HG03039 (cell line): ENCODE results near the gene EFNB3.

Source experiments
- ATAC-seq: cut with Tn5 transposase; IDR thresholded peaks from one replicate; pipeline ENCODE4 v1.9.1; 2021; ENCODE audit warnings: mild to moderate bottlenecking, moderate library complexity; ENCODE audit not compliant: unreplicated experiment

EFNB3 gene

GRCh38 chr17:7716901-7717755, 12.1 kb downstream of the EFNB3 start, which contains the start of gene DNAH2:
DNAH2 (plus strand) TSS chr17:7717744; CDS start chr17:7719735, 1,991 bp downstream.
- no peak for ATAC-seq

GRCh38 chr17:7717756-7718350, 12.9 kb downstream of the EFNB3 start:
- ATAC-seq: no peak

- no peak for ATAC-seq
These were observed 14.7 kb downstream of the EFNB3 start for GRCh38 chr17:7719661-7720060.

GRCh38 chr17:7720125-7720524, 15.1 kb downstream of the EFNB3 start:
- ATAC-seq: no peak

- ATAC-seq: no peak
These were observed 16.6 kb downstream of the EFNB3 start for GRCh38 chr17:7721612-7722011.

GRCh38 chr17:7727886-7728285, 22.9 kb downstream of the EFNB3 start:
- ATAC-seq: no peak

- ATAC-seq: no peak
These were observed 24.8 kb downstream of the EFNB3 start for GRCh38 chr17:7729816-7730215.

- ATAC-seq: no peak
These were observed 28.1 kb downstream of the EFNB3 start for GRCh38 chr17:7732981-7733539.

GRCh38 chr17:7737601-7738000, 32.6 kb downstream of the EFNB3 start:
- no peak for ATAC-seq

GRCh38 chr17:7739746-7740145, 34.7 kb downstream of the EFNB3 start:
- no peak for ATAC-seq

- ATAC-seq: no peak
These were observed 35.5 kb downstream of the EFNB3 start for GRCh38 chr17:7740481-7741001.

- no peak for ATAC-seq
These were observed 37.7 kb downstream of the EFNB3 start for GRCh38 chr17:7742729-7743128.

GRCh38 chr17:7744416-7744815, 39.4 kb downstream of the EFNB3 start:
- no peak for ATAC-seq

- no peak for ATAC-seq
These were observed 40.9 kb downstream of the EFNB3 start for GRCh38 chr17:7745748-7746470.

- ATAC-seq: no peak
These were observed 42.7 kb downstream of the EFNB3 start for GRCh38 chr17:7747635-7748071.

- no peak for ATAC-seq
These were observed 43.2 kb downstream of the EFNB3 start for GRCh38 chr17:7748076-7748775.

- ATAC-seq: no peak
These were observed 45.4 kb downstream of the EFNB3 start for GRCh38 chr17:7750321-7750821.

- ATAC-seq: no peak
These were observed 49.7 kb downstream of the EFNB3 start for GRCh38 chr17:7754656-7755055.

- ATAC-seq: no peak
These were observed 50.3 kb downstream of the EFNB3 start for GRCh38 chr17:7755095-7755890.
